ENCODE data around the gene PTPRN2. TPM values are rescaled to one million over a fixed set of nuclear protein-coding genes. Genes with fewer than 3 reads are reported as not detected.

PTPRN2 gene
- polyA plus RNA-seq, 1 of the 3 experiments (the other 2 are of a cell fraction) = 4.0 TPM

GRCh38 chr7:158506626-158507025, 81.0 kb downstream of the PTPRN2 start:
- CTCF ChIA-PET = interaction anchor here (0.6 kb wide), 1 partner anchor 822 kb away, joined by 3 read pairs; no protein-coding TSS in a partner anchor
- H3K36me3 ChIP-seq (replicated peaks in 1 of 2; ENCODE audit: control insufficient read depth in 1 of 2, insufficient read depth in 2 of 2, low read length in 1 of 2) = no peaks in the 10 kb centered on the region
- no peaks in the 10 kb centered on the region for H3K9me2 ChIP-seq
- no peak overlapping the region for H2AFZ ChIP-seq (ENCODE audit: low read depth)
- H4K20me1 ChIP-seq (ENCODE audit: insufficient read depth) = no peaks in the 10 kb centered on the region
- H3K4me3 ChIP-seq (ENCODE audit: low read depth in 2 of 2, low read length in 1 of 2) = no peak overlapping the region
- no peaks in the 10 kb centered on the region for H3K4me1 ChIP-seq (ENCODE audit: control insufficient read depth in 1 of 2, insufficient read depth in 2 of 2, low read depth in 1 of 2, low read length in 1 of 2)
- 58% methylated on average over 12 of the region's 12 CpGs for WGBS (ENCODE audit: low lambda C conversion rate)
- H3K9me3 ChIP-seq = peaks cover 3% of the 10 kb centered on the region; the same call in 1 of the 2 replicates
- no peaks in the 10 kb centered on the region for H3F3A ChIP-seq (replicated peaks; ENCODE audit: insufficient read depth)
- H3K27ac ChIP-seq (ENCODE audit: low read depth in 2 of 2, low read length in 1 of 2) = no peak overlapping the region
- DNase-seq = no peak
- POLR2A ChIA-PET = no interaction called here
- H3K79me2 ChIP-seq (ENCODE audit: insufficient read depth) = no peaks in the 10 kb centered on the region
- no peak overlapping the region for H3K4me2 ChIP-seq
- TF ChIP-seq CHD2 (IDR thresholded peaks at IDR 0.05; ENCODE audit: low read length, partially characterized antibody) = no peak
- no peaks in the 10 kb centered on the region for H3K27me3 ChIP-seq (ENCODE audit: insufficient read depth)
- no peak overlapping the region for H3K9ac ChIP-seq

- H3K4me2 ChIP-seq = no peak overlapping the region
- no peak for TF ChIP-seq USF1 (IDR thresholded peaks at IDR 0.05; ENCODE audit: borderline replicate concordance, low read depth)
- no peak for TF ChIP-seq ZBTB33 (IDR thresholded peaks at IDR 0.05; ENCODE audit: borderline replicate concordance, low read depth)
- no peak for TF ChIP-seq EP300 (IDR thresholded peaks at IDR 0.05; ENCODE audit: borderline replicate concordance in 1 of 2, low read depth in 1 of 2, low read length in 1 of 2)
- no peak for TF ChIP-seq JUND (IDR thresholded peaks at IDR 0.05)
- TF ChIP-seq ELF1 (IDR thresholded peaks at IDR 0.05) = no peak
- TF ChIP-seq PBX3 (IDR thresholded peaks at IDR 0.05) = no peak
- TF ChIP-seq GABPA (IDR thresholded peaks at IDR 0.05; ENCODE audit: low read depth) = no peak
- TF ChIP-seq FOXM1 (IDR thresholded peaks at IDR 0.05; ENCODE audit: low read depth) = no peak
- no peak for TF ChIP-seq NFIC (IDR thresholded peaks at IDR 0.05; ENCODE audit: borderline replicate concordance)
- no peak for TF ChIP-seq CTCF (IDR thresholded peaks at IDR 0.05)
- no peak for TF ChIP-seq GATA2 (CRISPR knock-in tag; IDR thresholded peaks at IDR 0.05)
- no peak for TF ChIP-seq RCOR1 (IDR thresholded peaks at IDR 0.05; ENCODE audit: low read length)
- TF ChIP-seq TCF12 (IDR thresholded peaks at IDR 0.05) = no peak
- TF ChIP-seq MAX (IDR thresholded peaks at IDR 0.05; ENCODE audit: low read depth) = no peak
- TF ChIP-seq IRF3 (IDR thresholded peaks at IDR 0.05; ENCODE audit: low read depth, low read length) = no peak
- TF ChIP-seq TAF1 (IDR thresholded peaks at IDR 0.05; ENCODE audit: borderline replicate concordance, low read depth, low read length) = no peak
- TF ChIP-seq MEF2A (IDR thresholded peaks at IDR 0.05; ENCODE audit: borderline replicate concordance, low read depth) = no peak
- no peak for TF ChIP-seq CHD2 (IDR thresholded peaks at IDR 0.05; ENCODE audit: low read length, partially characterized antibody)
- POLR2A ChIA-PET = no interaction called here
- H3K9ac ChIP-seq = no peak overlapping the region
- peaks cover 0 to 6% of the 10 kb centered on the region in 2 experiments; a peak in 1 of 4 replicates for H3K4me1 ChIP-seq (ENCODE audit: control insufficient read depth in 1 of 2, insufficient read depth in 2 of 2, low read depth in 1 of 2, low read length in 1 of 2)
- no peaks in the 10 kb centered on the region for H3K27me3 ChIP-seq (ENCODE audit: insufficient read depth)
- no peak overlapping the region for H2AFZ ChIP-seq (ENCODE audit: low read depth)
- H3F3A ChIP-seq (replicated peaks; ENCODE audit: insufficient read depth) = no peaks in the 10 kb centered on the region
- H3K36me3 ChIP-seq (replicated peaks in 1 of 2; ENCODE audit: control insufficient read depth in 1 of 2, insufficient read depth in 2 of 2, low read length in 1 of 2) = no peaks in the 10 kb centered on the region
- H3K9me2 ChIP-seq = no peaks in the 10 kb centered on the region
- no peak for DNase-seq
- 66% methylated on average over 14 of the region's 14 CpGs for WGBS (ENCODE audit: low lambda C conversion rate)
- no peaks in the 10 kb centered on the region for H3K79me2 ChIP-seq (ENCODE audit: insufficient read depth)
- CTCF ChIA-PET = no interaction called here
- no peak overlapping the region for H3K27ac ChIP-seq (ENCODE audit: low read depth in 2 of 2, low read length in 1 of 2)
- H3K4me3 ChIP-seq (ENCODE audit: low read depth in 2 of 2, low read length in 1 of 2) = no peak overlapping the region
- H4K20me1 ChIP-seq (ENCODE audit: insufficient read depth) = no peaks in the 10 kb centered on the region
- peaks cover 3% of the 10 kb centered on the region; the same call in 1 of the 2 replicates for H3K9me3 ChIP-seq
Observed at GRCh38 chr7:158505683-158506082, 81.9 kb downstream of the PTPRN2 start.
